HCT116 (cell line): Measurements from ENCODE around the gene SUCNR1.

Experiments
- EZH2 ChIP-seq: fragments of 200-600 bp; sonication (generic); IDR thresholded peaks from 2 replicates; pipeline ENCODE4 v1.6.1; 2017; ENCODE audit warnings: antibody characterized with exemption, mixed run types
- POLR2A ChIP-seq: IDR thresholded peaks from 2 replicates; pipeline ENCODE4 v1.7.0; 2011; ENCODE audit warnings: borderline replicate concordance; ENCODE audit not compliant: insufficient read depth, insufficient read length; ENCODE audit errors: extremely low read depth

- TF ChIP-seq EZH2 (no peak), POLR2A (no peak)
Observed at GRCh38 chr3:151856641-151857040, 16.8 kb upstream of the SUCNR1 start.
